H9 (cell line): ENCODE measurements around the gene KAZALD1. TPM values are rescaled to one million over a fixed set of nuclear protein-coding genes. Genes with fewer than 3 reads are reported as not detected.

ENCODE experiments used
- DNase-seq: peaks from one replicate; pipeline ENCODE4 v3.0.0-alpha.2; 2017
- H2AFZ ChIP-seq: one replicate; pipeline ENCODE4 v1.6.1; 2013; ENCODE audit warnings: mild to moderate bottlenecking, low read length, control low read depth, moderate library complexity
- H2AK5ac ChIP-seq: 2 replicates; pipeline ENCODE4 v1.6.1; 2013; ENCODE audit warnings: low read length, control low read depth, mixed read lengths; ENCODE audit not compliant: insufficient read length
- H2BK120ac ChIP-seq: one replicate; pipeline ENCODE4 v1.6.1; 2013; ENCODE audit warnings: low read depth, mild to moderate bottlenecking, low read length, control low read depth, inconsistent platforms; ENCODE audit not compliant: poor library complexity, severe bottlenecking
- H2BK12ac ChIP-seq: 2 replicates; pipeline ENCODE4 v1.6.1; 2013; ENCODE audit warnings: low read length, control low read depth, mixed read lengths, low read depth; ENCODE audit not compliant: insufficient read length
- H2BK15ac ChIP-seq: 2 replicates; pipeline ENCODE4 v1.6.1; 2013; ENCODE audit warnings: low read depth, low read length, control low read depth
- H2BK20ac ChIP-seq: one replicate; pipeline ENCODE4 v1.6.1; 2013; ENCODE audit warnings: low read depth, mild to moderate bottlenecking, low read length, control low read depth, inconsistent platforms; ENCODE audit not compliant: poor library complexity, severe bottlenecking
- H2BK5ac ChIP-seq: 2 replicates; pipeline ENCODE4 v1.6.1; 2013; ENCODE audit warnings: low read length, control low read depth, mixed read lengths; ENCODE audit not compliant: insufficient read length
- H3K14ac ChIP-seq: 2 replicates; pipeline ENCODE4 v1.6.1; 2013; ENCODE audit warnings: low read length, control low read depth; ENCODE audit not compliant: insufficient read depth
- H3K18ac ChIP-seq: 2 replicates; pipeline ENCODE4 v1.6.1; 2013; ENCODE audit warnings: low read depth, mild to moderate bottlenecking, mixed read lengths, low read length, control low read depth; ENCODE audit not compliant: insufficient read length
- H3K23ac ChIP-seq: 2 replicates; pipeline ENCODE4 v1.6.1; 2013; ENCODE audit warnings: low read length, control low read depth, mixed read lengths, low read depth; ENCODE audit not compliant: insufficient read length
- H3K23me2 ChIP-seq: 2 replicates; pipeline ENCODE4 v1.6.1; 2013; ENCODE audit warnings: low read depth, mild to moderate bottlenecking, mixed read lengths, low read length, control low read depth; ENCODE audit not compliant: insufficient read length, poor library complexity, severe bottlenecking
- H3K27ac ChIP-seq: 2 replicates; pipeline ENCODE4 v1.5.1; 2013; ENCODE audit warnings: low read length, control low read depth, mixed read lengths, low read depth; ENCODE audit not compliant: insufficient read length
- H3K27me3 ChIP-seq: 2 replicates; pipeline ENCODE4 v1.6.1; 2013; ENCODE audit warnings: low read length, control low read depth, inconsistent platforms; ENCODE audit not compliant: insufficient read depth
- H3K4ac ChIP-seq: 2 replicates; pipeline ENCODE4 v1.6.1; 2013; ENCODE audit warnings: low read depth, mild to moderate bottlenecking, control low read depth, inconsistent platforms, low read length, moderate library complexity
- H3K4me1 ChIP-seq: 2 replicates; pipeline ENCODE4 v1.6.1; 2013; ENCODE audit warnings: low read length, control low read depth, inconsistent platforms; ENCODE audit not compliant: insufficient read depth
- H3K4me2 ChIP-seq: 2 replicates; pipeline ENCODE4 v1.6.1; 2013; ENCODE audit warnings: low read length, control low read depth, mixed read lengths; ENCODE audit not compliant: insufficient read length, insufficient read depth
- H3K56ac ChIP-seq: 2 replicates; pipeline ENCODE4 v1.6.1; 2013; ENCODE audit warnings: low read depth, mild to moderate bottlenecking, mixed read lengths, low read length, control low read depth; ENCODE audit not compliant: insufficient read length
- H3K79me1 ChIP-seq: 2 replicates; pipeline ENCODE4 v1.6.1; 2013; ENCODE audit warnings: low read depth, mild to moderate bottlenecking, moderate library complexity, low read length, control low read depth, inconsistent platforms; ENCODE audit not compliant: insufficient read depth, poor library complexity, severe bottlenecking
- H3K79me2 ChIP-seq: 2 replicates; pipeline ENCODE4 v1.6.1; 2013; ENCODE audit warnings: low read length, control low read depth, inconsistent platforms; ENCODE audit not compliant: insufficient read depth
- H3K9ac ChIP-seq: 2 replicates; pipeline ENCODE4 v1.6.1; 2013; ENCODE audit warnings: low read length, control low read depth, mixed read lengths; ENCODE audit not compliant: insufficient read length; ENCODE audit errors: extremely low read depth
- H3K9me3 ChIP-seq: one replicate; pipeline ENCODE4 v1.6.1; 2013; ENCODE audit warnings: low read depth, low read length, inconsistent platforms; ENCODE audit not compliant: control insufficient read depth
- H3T11ph ChIP-seq: one replicate; pipeline ENCODE4 v1.6.1; 2013; ENCODE audit warnings: mild to moderate bottlenecking, low read length, control low read depth, inconsistent platforms
- H4K20me1 ChIP-seq: one replicate; pipeline ENCODE4 v1.6.1; 2013; ENCODE audit not compliant: control insufficient read depth, insufficient read length, insufficient read depth
- H4K5ac ChIP-seq: 2 replicates; pipeline ENCODE4 v1.6.1; 2013; ENCODE audit warnings: low read depth, mild to moderate bottlenecking, mixed read lengths, low read length, control low read depth; ENCODE audit not compliant: insufficient read length
- H4K8ac ChIP-seq: replicated peaks from 2 replicates; pipeline ENCODE4 v1.6.1; 2013; ENCODE audit warnings: low read length, control low read depth, mixed read lengths, low read depth; ENCODE audit not compliant: insufficient read length
- H4K91ac ChIP-seq: 2 replicates; pipeline ENCODE4 v1.6.1; 2013; ENCODE audit warnings: low read depth, mild to moderate bottlenecking, moderate library complexity, mixed read lengths, low read length, control low read depth; ENCODE audit not compliant: insufficient read length
- H3K27ac Mint-ChIP-seq, 3 experiments: 2 replicates in 2 of 3; 3 replicates in 1 of 3; pipeline ENCODE4 v1.8.0; 2020 to 2021; ENCODE audit warnings: mixed read lengths in 3 of 3, mild to moderate bottlenecking in 1 of 3, moderate library complexity in 1 of 3
- H3K27me3 Mint-ChIP-seq: 2 replicates; pipeline ENCODE4 v1.8.0; 2021; ENCODE audit warnings: low read depth, mild to moderate bottlenecking, moderate library complexity, mixed read lengths
- H3K36me3 Mint-ChIP-seq, 3 experiments: 2 replicates in 2 of 3; 3 replicates in 1 of 3; pipeline ENCODE4 v1.8.0; 2020 to 2021; ENCODE audit warnings: low read depth in 3 of 3, mixed read lengths in 3 of 3; ENCODE audit not compliant: insufficient read depth in 1 of 3
- H3K4me1 Mint-ChIP-seq, 2 experiments: 2 replicates each; pipeline ENCODE4 v1.8.0; 2020; ENCODE audit warnings: mixed read lengths in 2 of 2
- H3K4me3 Mint-ChIP-seq, 2 experiments: 2 replicates in 1 of 2; 3 replicates in 1 of 2; pipeline ENCODE4 v1.8.0; 2020 to 2021; ENCODE audit warnings: mild to moderate bottlenecking in 2 of 2, mixed read lengths in 2 of 2, moderate library complexity in 1 of 2
- H3K9me3 Mint-ChIP-seq, 2 experiments: 2 replicates in 1 of 2; 3 replicates in 1 of 2; pipeline ENCODE4 v1.8.0; 2020; ENCODE audit warnings: mild to moderate bottlenecking in 2 of 2, mixed read lengths in 2 of 2, moderate library complexity in 1 of 2
- CTCF ChIP-seq: fragments of 200-600 bp; sonication (generic); conservative IDR thresholded peaks from 3 replicates; pipeline ENCODE4 v1.8.0; 2021; ENCODE audit warnings: antibody characterized with exemption, mild to moderate bottlenecking
- WGBS: extraction: QIAGEN DNeasy Blood & Tissue Kit; methylation state at CpG from one replicate; pipeline ENCODE4 v1.1.7; 2013; ENCODE audit warnings: missing lambda C conversion rate, low lambda C conversion rate, mixed read lengths; ENCODE audit not compliant: insufficient read length; ENCODE audit errors: extremely low coverage; 5-methylcytosine and 5-hydroxymethylcytosine counted together
- total RNA-seq: library from RNA; stranded (reverse); gene quantifications from 2 replicates; pipeline ENCODE4 v1.2.1, GENCODE V29; 2021

The KAZALD1 gene
- total RNA-seq, 1 experiment from 2014 or later = 2.9 TPM

GRCh38 chr10:101087965-101088364 is 26.2 kb downstream of the KAZALD1 start:
- Histone ChIP-seq H4K20me1 (no peaks in the 10 kb centered on the region), H3T11ph (no peak overlapping the region), H3K4ac (no peak overlapping the region), H2BK120ac (no peak overlapping the region), H2BK5ac (no peak overlapping the region), H3K79me1 (no peaks in the 10 kb centered on the region), H2AK5ac (no peak overlapping the region), H3K9me3 (no peaks in the 10 kb centered on the region), H3K9ac (no peak overlapping the region), H3K56ac (no peak overlapping the region), H3K23me2 (no peaks in the 10 kb centered on the region), H2BK20ac (no peak overlapping the region), H3K14ac (no peak overlapping the region), H2BK12ac (no peak overlapping the region), H3K4me2 (no peak overlapping the region), H4K5ac (no peak overlapping the region), H3K27me3 (no peaks in the 10 kb centered on the region; the same call in 1 of the 2 replicates), H2AFZ (no peak overlapping the region), H3K23ac (no peak overlapping the region), H3K4me1 (no peaks in the 10 kb centered on the region), H3K18ac (no peak overlapping the region), H4K91ac (no peak overlapping the region), H3K79me2 (no peaks in the 10 kb centered on the region), H2BK15ac (no peak overlapping the region), H3K27ac (no peak overlapping the region), H4K8ac (no peak overlapping the region)
- no peak overlapping the region for H3K4me3 Mint-ChIP-seq
- H3K27ac Mint-ChIP-seq = no peak overlapping the region; a peak in 1 of 7 replicates
- no peak for TF ChIP-seq CTCF
- H3K36me3 Mint-ChIP-seq = no peaks in the 10 kb centered on the region
- no peak for DNase-seq
- WGBS = no CpG with 5 or more reads among the region's 14 CpGs
- peaks cover 86% of the 10 kb centered on the region for H3K27me3 Mint-ChIP-seq
- no peaks in the 10 kb centered on the region for H3K9me3 Mint-ChIP-seq
- H3K4me1 Mint-ChIP-seq = peaks cover 0 to 4% of the 10 kb centered on the region in 2 experiments; a peak in 1 of 4 replicates
